Neural cell (in vitro differentiated cells): Measurements from ENCODE around the gene PNPLA2. TPM values are rescaled to one million over a fixed set of nuclear protein-coding genes. Genes with fewer than 3 reads are reported as not detected.

Source experiments
- H2AFZ ChIP-seq: fragments of 200-600, 300-800 bp; sonication (generic), shearing (Covaris generic); 2 replicates; pipeline ENCODE4 v1.6.0; 2014; ENCODE audit warnings: low read depth, mild to moderate bottlenecking, antibody characterized with exemption, low read length, moderate library complexity
- H3F3A ChIP-seq: fragments of 200-600 bp; shearing (Covaris generic); 2 replicates; pipeline ENCODE4 v1.6.1; 2016; ENCODE audit warnings: mild to moderate bottlenecking, moderate library complexity, mixed read lengths, antibody characterized with exemption, low read length; ENCODE audit not compliant: insufficient read depth, poor library complexity, severe bottlenecking
- H3K27ac ChIP-seq: fragments of 200-600, 300-800 bp; sonication (generic), shearing (Covaris generic); 2 replicates; pipeline ENCODE4 v1.5.1; 2014; ENCODE audit warnings: mild to moderate bottlenecking, low read length, moderate library complexity
- H3K27me3 ChIP-seq: fragments of 300-800, 200-600 bp; sonication (generic), shearing (Covaris generic); 2 replicates; pipeline ENCODE4 v1.6.0; 2014; ENCODE audit warnings: mild to moderate bottlenecking, low read depth, low read length, moderate library complexity; ENCODE audit not compliant: insufficient read depth
- H3K36me3 ChIP-seq: fragments of 300-800, 200-600 bp; sonication (generic), shearing (Covaris generic); 2 replicates; pipeline ENCODE4 v1.5.1; 2014; ENCODE audit warnings: mild to moderate bottlenecking, antibody characterized with exemption, low read length, moderate library complexity; ENCODE audit not compliant: insufficient read depth
- H3K4me2 ChIP-seq: fragments of 300-800, 200-600 bp; sonication (generic), shearing (Covaris generic); 2 replicates; pipeline ENCODE4 v1.6.0; 2014; ENCODE audit warnings: mild to moderate bottlenecking, low read length
- H3K4me3 ChIP-seq: fragments of 300-800, 200-600 bp; sonication (generic), shearing (Covaris generic); 2 replicates; pipeline ENCODE4 v1.5.1; 2014; ENCODE audit warnings: mild to moderate bottlenecking, low read length, moderate library complexity
- H3K79me2 ChIP-seq: fragments of 200-600 bp; shearing (Covaris generic); replicated peaks from 2 replicates; pipeline ENCODE4 v1.6.0; 2014; ENCODE audit warnings: mild to moderate bottlenecking, low read length, moderate library complexity; ENCODE audit not compliant: insufficient read depth
- H3K9ac ChIP-seq: fragments of 300-800, 200-600 bp; sonication (generic), shearing (Covaris generic); 2 replicates; pipeline ENCODE4 v1.6.1; 2016; ENCODE audit warnings: mild to moderate bottlenecking, low read length, mixed read lengths
- H3K9me2 ChIP-seq: fragments of 200-600 bp; shearing (Covaris generic); 2 replicates; pipeline ENCODE4 v1.6.1; 2016; ENCODE audit warnings: mild to moderate bottlenecking, low read length, mixed read lengths; ENCODE audit not compliant: insufficient read depth
- H3K9me3 ChIP-seq: fragments of 200-600, 300-800 bp; sonication (generic), shearing (Covaris generic); 2 replicates; pipeline ENCODE4 v1.6.1; 2016; ENCODE audit warnings: mild to moderate bottlenecking, mixed run types, low read length, moderate library complexity, mixed read lengths
- H4K20me1 ChIP-seq: fragments of 200-600 bp; shearing (Covaris generic); 2 replicates; pipeline ENCODE4 v1.6.1; 2016; ENCODE audit warnings: mild to moderate bottlenecking, mixed run types; ENCODE audit not compliant: insufficient read depth
- EP300 ChIP-seq: fragments of 450-650 bp; conservative IDR thresholded peaks from 2 replicates; pipeline ENCODE4 v1.6.1; 2014; ENCODE audit warnings: antibody characterized with exemption, mild to moderate bottlenecking, moderate library complexity; ENCODE audit not compliant: poor library complexity, severe bottlenecking
- EZH2 ChIP-seq: fragments of 200-600, 300-800 bp; shearing (Covaris generic), sonication (generic); IDR thresholded peaks from 2 replicates; pipeline ENCODE4 v1.6.1; 2014; ENCODE audit warnings: antibody characterized with exemption, low read length, borderline replicate concordance, mild to moderate bottlenecking; ENCODE audit not compliant: insufficient read depth, poor library complexity, severe bottlenecking
- MXI1 ChIP-seq: fragments of 450-650 bp; conservative IDR thresholded peaks from 2 replicates; pipeline ENCODE4 v1.6.1; 2014; ENCODE audit warnings: antibody characterized with exemption, mild to moderate bottlenecking; ENCODE audit not compliant: poor library complexity, severe bottlenecking
- POLR2AphosphoS5 ChIP-seq: IDR thresholded peaks from 2 replicates; pipeline ENCODE4 v1.6.1; 2012
- RAD21 ChIP-seq: fragments of 450-650 bp; conservative IDR thresholded peaks from 2 replicates; pipeline ENCODE4 v1.6.1; 2014; ENCODE audit warnings: antibody characterized with exemption, mild to moderate bottlenecking, moderate library complexity
- REST ChIP-seq: IDR thresholded peaks from 2 replicates; pipeline ENCODE4 v1.6.1; 2012; ENCODE audit warnings: borderline replicate concordance
- SMC3 ChIP-seq: fragments of 450-650 bp; conservative IDR thresholded peaks from 2 replicates; pipeline ENCODE4 v1.6.1; 2014; ENCODE audit warnings: antibody characterized with exemption, mild to moderate bottlenecking, moderate library complexity; ENCODE audit not compliant: poor library complexity
- TAF1 ChIP-seq: IDR thresholded peaks from 2 replicates; pipeline ENCODE4 v1.6.1; 2012; ENCODE audit warnings: low read depth
- polyA plus RNA-seq: library from polyadenylated mRNA; depleted of rRNA; stranded (reverse); fragments of >200 nt; gene quantifications from 2 replicates; pipeline ENCODE4 v1.2.3, GENCODE V29; 2014
- TF ChIP-seq, protein P1 (sequence below): fragments of 450-650 bp; IDR thresholded peaks from 2 replicates; pipeline ENCODE4 v1.5.1; 2014; ENCODE audit warnings: antibody characterized with exemption, mild to moderate bottlenecking, moderate library complexity; ENCODE audit not compliant: poor library complexity, severe bottlenecking

PNPLA2 gene
- polyA plus RNA-seq, 1 donor from 2014 or later: 7.8 TPM

GRCh38 chr11:770642-771616 is 47.8 kb upstream of the PNPLA2 start:
- Histone ChIP-seq H3K27ac (no peak overlapping the region), H3F3A (no peaks in the 10 kb centered on the region), H3K79me2 (peaks cover 15% of the 10 kb centered on the region), H4K20me1 (peaks cover 3% of the 10 kb centered on the region), H3K4me2 (no peak overlapping the region), H3K9me3 (no peaks in the 10 kb centered on the region), H3K27me3 (no peaks in the 10 kb centered on the region), H3K9me2 (no peaks in the 10 kb centered on the region), H3K4me3 (no peak overlapping the region), H3K9ac (no peak overlapping the region), H2AFZ (no peak overlapping the region), H3K36me3 (no peaks in the 10 kb centered on the region)
- TF ChIP-seq TAF1 (no peak), EZH2 (no peak)

DNA sequence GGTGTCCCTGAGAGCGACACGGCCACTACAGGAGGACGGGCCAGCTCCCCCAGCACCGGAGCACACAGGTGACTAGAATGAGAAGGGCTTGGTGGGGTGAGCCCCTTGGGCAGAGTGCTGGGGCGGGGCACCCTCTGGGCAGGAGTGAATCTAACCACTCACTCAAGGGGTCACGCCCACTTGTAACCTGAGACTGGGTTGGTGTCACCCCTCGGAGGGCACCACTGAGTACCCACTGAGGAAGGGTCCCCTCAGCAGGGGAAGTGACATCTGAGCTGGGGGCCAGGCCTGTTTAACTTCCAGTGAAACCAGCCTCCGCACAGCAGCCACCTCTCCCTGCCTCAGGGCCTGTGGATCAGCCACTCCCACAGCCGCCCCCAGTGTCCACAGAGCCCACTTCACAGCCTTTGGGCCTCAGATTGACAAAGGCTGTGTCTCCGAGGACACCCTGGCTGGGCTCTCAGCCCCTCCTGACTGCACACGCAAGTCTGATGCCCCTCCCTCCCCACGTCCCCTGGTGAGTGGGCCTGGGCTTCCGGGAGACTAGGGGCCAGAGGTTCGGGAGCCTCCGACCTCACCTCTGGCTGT is 47.0 kb upstream of the PNPLA2 start:
- Histone ChIP-seq H3K27me3 (no peaks in the 10 kb centered on the region), H2AFZ (no peak overlapping the region), H3K4me2 (no peak overlapping the region), H3K27ac (no peak overlapping the region), H3K4me3 (no peak overlapping the region), H3K36me3 (no peaks in the 10 kb centered on the region), H3K9me3 (no peaks in the 10 kb centered on the region), H4K20me1 (peaks cover 3% of the 10 kb centered on the region), H3K9ac (no peak overlapping the region), H3F3A (no peaks in the 10 kb centered on the region), H3K9me2 (no peaks in the 10 kb centered on the region), H3K79me2 (peaks cover 22% of the 10 kb centered on the region)
- TF ChIP-seq POLR2AphosphoS5 (no peak), EP300 (no peak), SMC3 (no peak), MXI1 (no peak), TAF1 (no peak), EZH2 (no peak), REST (no peak), RAD21 (no peak)
- TF ChIP-seq, protein P1, sequence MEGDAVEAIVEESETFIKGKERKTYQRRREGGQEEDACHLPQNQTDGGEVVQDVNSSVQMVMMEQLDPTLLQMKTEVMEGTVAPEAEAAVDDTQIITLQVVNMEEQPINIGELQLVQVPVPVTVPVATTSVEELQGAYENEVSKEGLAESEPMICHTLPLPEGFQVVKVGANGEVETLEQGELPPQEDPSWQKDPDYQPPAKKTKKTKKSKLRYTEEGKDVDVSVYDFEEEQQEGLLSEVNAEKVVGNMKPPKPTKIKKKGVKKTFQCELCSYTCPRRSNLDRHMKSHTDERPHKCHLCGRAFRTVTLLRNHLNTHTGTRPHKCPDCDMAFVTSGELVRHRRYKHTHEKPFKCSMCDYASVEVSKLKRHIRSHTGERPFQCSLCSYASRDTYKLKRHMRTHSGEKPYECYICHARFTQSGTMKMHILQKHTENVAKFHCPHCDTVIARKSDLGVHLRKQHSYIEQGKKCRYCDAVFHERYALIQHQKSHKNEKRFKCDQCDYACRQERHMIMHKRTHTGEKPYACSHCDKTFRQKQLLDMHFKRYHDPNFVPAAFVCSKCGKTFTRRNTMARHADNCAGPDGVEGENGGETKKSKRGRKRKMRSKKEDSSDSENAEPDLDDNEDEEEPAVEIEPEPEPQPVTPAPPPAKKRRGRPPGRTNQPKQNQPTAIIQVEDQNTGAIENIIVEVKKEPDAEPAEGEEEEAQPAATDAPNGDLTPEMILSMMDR: no peak
